HG03103 (cell line): Measurements from ENCODE around the gene AFMID.

ENCODE experiments used
- ATAC-seq: cut with Tn5 transposase; IDR thresholded peaks from one replicate; pipeline ENCODE4 v1.9.1; 2021; ENCODE audit warnings: low read depth; ENCODE audit not compliant: unreplicated experiment

The AFMID gene

DNA sequence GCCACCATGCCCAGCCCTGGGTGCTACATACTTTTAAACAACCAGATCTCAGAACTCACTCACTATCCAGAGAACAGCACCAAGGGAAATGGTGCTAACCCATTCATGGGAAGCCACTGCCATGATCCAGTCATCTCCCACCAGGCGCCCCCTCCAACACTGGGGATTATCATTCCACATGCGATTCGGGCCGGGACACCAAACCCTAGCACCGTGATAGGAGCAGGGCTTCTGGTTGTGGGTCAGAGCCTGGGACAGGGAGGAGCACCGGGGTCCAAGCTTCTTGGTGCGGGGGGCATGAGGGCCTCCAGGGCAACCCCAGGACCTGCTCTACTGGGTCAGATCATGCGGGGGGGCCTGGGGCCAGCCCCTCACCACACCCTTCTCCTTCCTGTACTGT is 48.7 kb downstream of the AFMID start:
- no peak for ATAC-seq

DNA sequence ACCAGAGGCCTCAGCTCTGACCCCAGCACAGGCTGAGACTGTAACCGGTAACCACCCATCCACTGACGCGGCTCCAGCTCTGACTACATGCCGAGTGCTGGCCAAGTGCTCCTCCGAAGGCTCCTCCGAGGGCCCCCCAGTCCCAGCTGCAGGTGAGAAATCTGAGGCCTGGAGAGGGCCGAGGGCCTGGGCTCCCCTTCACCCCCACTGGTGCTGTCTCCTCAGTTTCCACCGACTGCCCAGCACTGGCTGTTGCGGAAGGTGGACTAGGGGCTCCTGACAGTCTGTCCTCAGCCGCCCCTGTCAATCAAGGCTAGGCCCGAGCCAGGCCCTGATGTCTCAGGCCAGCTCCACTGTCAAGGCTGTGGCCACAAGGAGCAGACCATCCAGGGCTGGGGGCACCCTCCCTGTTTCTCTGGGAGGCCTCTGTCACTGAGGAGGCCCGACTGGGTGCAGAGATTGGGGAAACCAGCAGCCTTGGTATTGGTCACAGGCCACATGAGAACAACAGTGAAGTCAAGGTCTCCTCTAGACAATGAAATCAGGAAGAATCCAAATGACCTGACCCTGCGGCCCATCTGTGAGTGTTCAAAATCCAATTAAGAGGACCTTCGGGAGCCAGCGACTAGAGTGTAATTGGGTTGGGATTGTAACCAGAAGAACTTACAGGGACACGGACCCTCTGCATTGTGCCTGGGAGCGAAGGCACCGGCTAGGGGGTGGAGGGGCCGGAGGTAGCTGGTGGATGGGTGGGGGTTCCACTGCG is 49.4 kb downstream of the AFMID start:
- no peak for ATAC-seq

DNA sequence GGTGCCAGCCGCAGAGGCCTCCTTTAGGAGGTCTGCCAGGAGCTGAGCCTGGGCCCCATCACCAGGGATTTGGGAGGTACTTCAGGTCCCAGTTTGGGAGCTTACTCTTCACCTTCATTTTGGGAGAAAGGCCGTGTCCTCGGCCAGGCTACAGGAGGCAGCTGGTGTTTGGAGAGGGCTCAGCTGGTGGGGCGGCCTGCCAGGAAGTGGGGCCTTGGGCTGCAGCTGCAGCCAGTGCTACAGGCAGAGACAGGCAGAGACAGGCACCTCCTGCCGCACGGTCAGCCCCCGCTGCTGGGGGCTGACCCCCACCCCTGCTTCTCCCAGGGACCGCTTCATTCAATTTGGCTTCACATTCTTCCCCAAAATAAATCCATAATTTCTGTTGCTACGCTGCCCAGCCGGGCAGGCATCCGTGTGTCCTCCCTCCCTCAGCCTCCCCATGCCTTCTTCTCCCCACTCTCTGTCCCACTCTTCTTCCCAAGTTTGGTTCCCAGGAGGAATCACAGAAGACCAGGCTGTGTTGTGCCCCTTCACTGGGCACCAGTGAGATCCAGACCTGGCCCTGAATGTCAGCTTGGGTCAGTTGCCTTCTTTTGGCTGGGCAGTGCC is 50.3 kb downstream of the AFMID start:
- ATAC-seq: no peak

DNA sequence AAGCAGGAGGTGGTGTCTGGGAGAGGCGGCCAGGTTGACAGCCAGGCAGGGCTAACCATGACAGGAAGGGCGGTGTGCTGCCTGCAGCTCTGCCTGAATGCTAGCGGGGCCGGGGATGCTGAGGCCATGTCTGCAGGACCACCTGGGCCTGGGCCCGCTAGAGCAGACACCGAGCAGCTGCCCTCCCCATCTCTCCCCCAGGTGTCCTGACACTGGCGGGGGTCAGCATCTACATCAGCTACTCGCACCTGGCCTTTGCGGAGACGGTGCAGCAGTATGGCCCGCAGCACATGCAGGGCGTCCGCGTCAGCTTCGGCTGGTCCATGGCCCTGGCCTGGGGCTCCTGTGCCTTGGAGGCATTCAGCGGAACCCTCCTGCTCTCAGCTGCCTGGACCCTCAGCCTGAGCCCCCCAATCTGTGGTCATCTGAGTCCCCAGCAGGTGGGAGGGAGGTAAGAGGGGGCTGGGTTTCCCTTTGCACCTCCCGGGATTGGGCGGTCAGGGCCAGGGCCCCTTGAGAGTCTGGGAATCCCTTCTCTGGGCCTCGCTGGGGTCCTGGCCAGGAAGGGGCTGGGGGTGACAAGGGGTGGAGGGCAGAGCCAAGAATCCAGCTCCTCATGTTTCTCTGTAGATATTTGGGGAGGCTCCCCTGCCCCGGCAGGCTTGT is 51.8 kb downstream of the AFMID start:
- ATAC-seq: no peak

DNA sequence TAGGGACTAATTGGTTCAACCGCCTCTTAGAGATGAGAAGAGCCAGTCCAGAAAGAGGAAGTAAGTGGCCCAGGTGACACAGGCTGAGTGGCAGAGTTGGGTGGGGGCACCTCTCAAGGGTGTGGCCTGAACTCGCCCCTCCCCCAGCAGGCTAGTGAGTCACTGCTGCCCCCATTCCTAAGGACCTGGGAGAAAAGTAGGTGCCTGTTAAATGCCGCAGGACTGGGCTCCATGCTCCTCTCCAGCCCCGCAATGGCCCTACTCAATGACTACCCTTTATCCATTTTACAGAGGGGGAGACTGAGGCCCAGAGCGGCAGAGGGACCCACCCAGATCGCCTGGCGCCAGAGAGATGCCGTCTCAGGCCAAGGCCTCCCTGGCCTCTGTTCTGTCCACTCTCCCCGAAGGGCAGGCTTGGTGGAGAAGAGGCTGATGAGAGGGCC is 52.3 kb downstream of the AFMID start:
- ATAC-seq: no peak

DNA sequence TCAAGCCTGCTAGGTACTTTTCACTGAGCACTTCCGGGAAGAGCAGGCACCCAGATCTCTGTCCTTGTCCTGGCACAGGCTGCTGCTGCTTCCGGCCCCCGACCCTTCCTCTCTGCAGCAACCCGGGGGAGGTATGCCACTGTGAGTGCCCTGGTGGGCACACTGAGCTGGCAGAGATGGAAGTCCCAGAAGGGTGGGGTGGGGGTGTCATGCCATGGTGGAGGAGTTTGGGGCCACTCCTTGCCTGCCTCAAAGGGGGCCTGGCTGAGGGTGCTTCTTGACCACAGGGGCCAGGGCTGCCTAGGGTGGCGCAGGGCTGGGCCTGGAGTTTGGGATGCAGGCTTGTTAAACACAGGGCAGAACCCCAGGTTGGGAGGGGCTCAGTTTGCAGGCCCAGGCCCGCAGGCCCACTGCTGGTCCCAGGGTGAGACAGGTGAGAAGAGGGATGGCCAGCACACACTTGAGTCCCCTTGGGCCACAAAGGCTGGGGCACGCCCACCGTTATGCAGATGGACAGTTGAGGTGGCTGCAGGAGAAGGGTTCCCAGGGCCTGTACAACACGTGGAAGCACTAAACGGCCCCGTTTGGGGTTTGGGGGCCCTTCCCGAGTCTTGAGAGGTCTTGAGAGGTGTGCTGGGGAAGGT is 53.0 kb downstream of the AFMID start:
- ATAC-seq: no peak

DNA sequence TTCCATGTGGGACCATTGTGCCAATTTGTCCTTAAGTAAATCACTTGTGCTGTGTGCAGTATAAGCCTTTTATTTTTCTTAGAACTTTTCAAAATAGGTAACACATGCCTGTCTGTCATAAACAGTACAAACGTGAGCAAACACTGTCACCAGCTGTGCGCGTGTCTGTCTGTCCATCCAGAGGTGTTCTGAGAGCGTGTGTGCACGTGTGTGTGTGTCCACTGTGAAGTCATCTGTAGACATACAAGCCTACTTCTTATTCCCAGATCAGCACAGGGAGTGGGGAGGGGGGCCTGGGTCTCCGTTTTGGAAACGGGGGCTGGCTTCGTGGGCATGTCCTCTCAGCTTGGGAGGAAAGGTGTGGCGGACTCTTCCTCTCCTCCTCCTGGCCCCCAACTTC is 53.7 kb downstream of the AFMID start:
- ATAC-seq: no peak

DNA sequence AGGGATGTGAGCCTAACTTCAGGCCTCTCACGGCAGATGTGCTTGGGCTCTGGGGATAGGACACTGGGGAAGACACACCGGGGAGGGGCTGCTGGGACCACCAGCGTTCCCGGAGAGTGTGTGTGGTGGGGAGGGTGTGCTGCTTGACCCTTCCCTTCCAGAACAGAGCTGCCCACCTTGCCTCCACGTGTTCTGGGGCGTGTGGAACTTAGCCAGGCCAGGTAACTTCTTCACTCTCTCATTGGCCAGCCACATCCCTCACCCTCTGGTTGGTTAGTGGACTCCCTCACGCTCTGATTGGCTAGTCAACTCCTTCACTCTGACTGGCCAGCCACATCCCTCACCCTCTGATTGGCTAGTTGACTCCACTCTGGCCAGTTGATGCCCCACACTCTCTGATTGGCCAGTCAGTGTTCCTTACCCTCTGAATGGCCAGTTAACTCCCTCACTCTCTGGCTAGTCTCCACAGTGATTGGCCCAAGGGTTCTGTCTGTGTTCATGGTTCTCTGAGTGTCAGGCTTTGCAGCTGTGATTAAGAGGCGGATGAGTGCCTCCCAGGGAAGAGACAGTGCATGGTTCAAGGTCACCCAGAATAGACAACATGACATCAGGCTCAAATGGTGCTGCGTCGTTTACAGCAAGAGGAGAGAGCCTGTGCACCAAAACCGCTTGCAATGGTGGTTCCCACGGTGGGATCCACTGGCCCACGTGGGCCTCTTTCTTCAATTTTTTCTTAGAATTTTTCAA is 54.3 kb downstream of the AFMID start:
- ATAC-seq: no peak

DNA sequence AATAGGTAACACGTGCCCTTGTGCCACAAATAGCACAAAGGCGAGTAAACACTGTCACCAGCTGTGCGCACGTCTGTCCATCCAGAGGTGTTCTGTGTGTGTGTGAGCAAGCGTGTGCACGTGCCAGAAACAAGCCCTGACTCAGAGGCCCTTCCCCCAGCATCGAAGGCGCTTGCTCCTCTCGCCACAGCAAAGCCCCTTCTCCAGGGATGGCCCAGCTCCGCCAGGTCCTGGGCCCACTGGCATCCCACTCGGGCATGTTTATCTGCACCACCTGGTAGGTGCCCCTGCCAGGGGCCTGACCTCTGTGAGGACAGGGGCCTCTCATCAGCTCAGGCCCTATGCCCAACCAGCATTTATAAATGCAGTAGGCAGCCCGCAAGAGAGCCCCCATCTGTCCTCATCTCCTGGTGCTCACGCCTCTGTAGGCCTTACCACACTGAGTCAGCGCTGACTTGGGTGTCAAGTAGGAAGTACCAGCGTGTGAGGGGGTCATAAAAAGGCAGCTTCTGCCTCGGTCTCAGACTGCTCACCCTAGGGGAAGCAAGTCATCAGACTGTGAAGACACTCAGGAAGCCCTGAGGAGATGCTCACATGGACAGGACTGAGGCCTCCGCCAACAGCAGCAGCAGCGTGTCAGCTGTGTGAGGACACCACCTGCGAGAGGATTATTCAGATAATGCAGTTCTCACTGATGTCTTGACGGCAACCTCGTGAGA is 55.0 kb downstream of the AFMID start:
- ATAC-seq: no peak

DNA sequence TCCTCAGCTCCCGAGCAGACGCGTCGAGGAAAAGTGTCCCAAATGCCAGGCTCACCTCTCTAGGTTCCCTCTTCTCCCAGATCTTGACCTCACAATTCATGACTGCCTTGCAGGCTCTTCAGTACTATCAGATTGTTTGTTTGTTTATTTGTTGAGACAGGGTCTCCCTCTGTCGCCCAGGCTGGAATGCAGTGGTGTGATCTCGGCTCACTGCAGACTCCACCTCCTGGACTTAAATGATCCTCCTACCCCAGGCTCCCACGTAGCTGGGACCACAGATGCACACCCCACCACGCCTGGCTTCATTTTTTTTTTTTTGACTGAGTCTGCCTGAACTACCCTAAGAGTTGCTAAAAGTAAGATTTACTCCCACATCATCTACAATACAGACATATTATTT is 60.1 kb downstream of the AFMID start:
- no peak for ATAC-seq

DNA sequence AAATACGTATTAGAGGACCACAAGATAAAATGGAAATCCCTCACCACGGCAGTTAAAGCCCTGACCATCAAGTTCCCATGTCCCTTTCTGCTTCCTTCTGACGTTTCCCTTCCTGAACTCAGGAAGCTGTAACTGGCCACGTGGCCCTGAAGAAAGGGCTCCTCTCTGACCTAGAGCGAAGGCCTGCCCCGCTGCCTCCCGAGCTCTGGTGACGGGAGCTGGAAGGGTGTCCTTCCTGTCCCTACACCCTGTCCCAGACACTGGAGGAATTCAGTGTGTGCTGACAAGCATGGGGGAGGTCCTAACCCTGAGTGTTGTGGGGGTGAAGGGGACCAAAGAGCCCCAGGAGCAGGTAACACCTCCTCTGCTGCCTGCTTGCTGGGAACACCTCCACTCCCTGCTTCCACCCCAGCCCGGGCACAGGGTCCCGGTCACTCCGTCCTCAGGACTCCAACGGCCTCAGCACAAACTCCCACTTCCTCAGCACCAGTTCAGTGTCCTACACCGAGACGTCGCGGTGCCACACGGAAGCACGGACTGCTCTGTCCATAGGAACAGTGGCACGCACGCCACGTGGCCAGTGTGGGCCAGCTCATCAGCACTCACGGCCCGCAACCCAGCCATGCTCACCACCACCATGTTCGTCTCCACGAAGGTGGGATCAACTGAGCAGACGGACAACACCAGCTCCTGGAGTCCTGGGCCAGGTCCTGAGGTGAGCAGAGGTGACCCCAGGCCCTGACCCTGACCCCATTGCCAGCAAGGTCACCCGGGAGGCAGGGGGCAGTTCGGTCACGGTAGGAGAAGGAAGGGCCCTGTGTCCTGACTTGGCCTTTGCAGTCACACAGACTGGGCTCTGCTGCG is 61.1 kb downstream of the AFMID start:
- ATAC-seq: no peak

DNA sequence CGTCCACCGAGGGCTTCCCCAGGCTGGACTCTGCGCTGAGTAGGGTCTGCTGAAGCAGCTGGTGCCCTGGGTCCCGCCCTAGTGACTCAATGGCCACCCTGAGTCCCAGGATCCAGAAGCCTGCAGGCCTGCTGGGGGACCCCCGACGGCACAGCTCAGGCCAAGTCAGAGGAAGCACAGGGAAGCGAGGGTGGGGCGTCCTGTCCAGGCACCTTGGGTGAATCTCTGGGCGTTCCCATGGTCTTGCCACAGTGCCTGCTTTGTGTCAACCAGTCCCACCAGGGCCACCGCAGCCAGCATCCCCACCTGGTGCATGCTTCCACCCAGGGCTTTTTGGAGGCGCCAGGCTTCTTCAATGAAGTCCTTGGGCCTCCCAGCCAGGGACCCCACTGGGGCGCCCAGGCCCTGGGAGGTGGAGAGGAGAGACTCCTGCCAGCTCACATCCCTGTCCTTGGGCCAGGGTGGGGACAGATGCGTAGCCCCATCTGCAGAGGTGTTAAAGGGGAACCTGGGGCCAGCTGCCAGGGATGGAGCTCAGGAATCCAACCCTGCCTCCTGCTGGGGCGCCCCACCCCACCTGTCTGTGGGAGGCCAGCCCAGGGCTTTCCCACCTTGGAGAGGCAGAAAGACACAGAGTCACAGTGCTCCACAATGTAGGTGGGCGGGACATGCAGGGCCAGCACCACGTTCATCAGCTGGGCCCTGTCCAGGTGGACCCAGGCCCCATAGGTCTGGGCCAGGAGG is 62.1 kb downstream of the AFMID start:
- no peak for ATAC-seq

DNA sequence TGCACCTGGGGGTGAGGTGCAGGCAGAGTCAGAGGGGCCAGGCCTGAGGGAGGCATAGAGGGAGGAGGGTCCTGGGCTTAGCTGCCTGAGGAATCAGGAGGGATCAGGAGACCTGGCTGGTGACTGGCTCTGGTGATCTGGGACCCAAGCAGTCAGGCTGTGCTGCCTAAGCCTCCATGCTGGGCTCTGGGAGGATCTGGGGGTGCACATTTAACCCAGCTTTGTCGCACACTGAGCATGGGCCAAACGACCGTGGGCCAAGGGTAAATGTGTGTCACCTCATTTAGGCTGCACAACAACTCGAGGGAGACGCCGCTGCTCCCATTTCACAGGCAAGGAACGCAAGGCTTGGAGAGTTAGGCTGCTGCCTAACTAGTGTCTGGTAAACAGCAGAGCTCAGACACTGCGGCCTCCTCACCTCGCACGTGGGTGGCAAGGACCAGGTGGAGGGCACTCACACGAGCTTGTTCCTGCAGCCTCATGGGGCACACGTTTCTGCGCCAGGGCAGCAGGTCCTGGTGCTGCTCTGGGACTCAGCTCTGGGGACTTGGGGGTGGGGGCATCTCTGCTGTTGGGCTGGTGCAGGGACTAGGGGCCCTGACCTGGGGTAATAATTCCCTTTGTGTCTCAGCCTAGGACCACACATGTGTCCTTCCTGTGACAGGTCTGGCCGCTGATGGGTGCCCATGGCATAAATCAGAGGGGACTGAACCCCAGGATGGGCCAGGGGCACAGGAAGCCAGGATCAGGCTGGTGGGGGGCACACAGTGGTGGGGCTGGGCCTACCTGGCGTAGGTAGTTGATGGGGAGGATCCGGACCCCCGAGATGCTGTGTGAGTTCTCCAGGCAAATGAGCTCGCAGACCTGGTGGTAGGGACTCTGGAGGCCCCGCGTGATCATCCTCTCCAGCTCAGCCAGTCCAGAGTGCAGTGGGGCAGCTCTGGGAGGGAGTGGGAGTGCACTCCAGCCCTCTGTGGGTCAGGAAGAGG is 63.0 kb downstream of the AFMID start:
- ATAC-seq: no peak

DNA sequence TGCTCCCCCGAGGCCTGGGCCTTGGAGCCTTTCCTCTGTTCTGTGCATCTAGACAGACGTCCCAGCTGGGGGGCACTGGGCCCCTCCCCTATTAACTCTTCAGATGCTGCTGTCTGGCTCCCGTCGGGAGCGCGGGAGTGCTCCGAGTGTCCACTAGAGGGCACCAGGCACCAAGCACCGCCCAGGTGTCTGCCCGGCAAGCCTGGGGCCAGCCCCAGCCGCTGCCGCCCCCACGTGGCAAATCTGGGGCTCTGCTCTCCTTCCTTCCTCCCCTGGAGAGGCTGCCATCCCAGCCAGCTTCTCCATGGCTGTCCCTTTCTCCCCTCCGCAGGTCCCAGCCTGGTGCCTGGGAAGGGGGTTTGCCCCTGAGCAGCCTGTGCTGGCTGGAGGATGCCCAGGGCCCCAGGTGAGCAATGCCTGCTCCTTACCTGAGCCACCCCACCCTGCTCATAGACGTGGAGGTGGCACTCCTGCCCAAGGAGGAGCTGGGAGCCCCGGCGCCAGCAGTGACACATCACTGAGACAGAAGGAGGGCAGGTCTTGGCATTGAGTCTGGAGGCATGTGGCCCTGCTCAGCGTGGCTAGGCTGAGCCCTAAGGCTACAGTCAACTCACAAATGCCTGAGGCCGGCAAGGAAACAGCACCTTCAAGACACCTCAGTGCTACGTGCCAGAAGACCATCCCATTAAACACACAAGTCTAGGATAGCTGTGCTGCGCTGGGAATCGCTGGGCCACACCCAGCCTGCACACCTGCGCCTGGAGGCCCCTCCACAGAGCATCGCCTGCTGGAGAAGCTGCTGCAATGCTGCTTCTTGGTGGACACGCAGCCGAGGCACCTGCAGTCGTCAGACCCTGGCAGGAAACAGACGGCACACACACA is 64.0 kb downstream of the AFMID start:
- ATAC-seq: no peak

DNA sequence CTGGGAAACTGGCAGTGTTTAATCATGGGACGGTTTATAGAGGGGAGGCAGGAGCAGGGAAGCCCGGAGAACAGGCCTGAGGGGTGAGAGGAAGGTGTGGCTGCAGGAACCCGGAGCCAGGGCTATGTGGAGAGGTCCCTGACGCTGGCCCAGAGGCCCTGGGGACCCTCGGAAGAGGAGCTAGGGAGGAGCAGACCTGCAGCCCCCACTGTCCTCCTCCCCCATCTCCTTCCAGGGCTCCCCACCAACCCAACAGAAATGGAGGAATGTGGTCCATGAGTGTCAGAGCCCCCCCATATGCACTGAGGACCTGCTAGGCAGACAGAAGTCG is 64.6 kb downstream of the AFMID start:
- ATAC-seq: no peak

DNA sequence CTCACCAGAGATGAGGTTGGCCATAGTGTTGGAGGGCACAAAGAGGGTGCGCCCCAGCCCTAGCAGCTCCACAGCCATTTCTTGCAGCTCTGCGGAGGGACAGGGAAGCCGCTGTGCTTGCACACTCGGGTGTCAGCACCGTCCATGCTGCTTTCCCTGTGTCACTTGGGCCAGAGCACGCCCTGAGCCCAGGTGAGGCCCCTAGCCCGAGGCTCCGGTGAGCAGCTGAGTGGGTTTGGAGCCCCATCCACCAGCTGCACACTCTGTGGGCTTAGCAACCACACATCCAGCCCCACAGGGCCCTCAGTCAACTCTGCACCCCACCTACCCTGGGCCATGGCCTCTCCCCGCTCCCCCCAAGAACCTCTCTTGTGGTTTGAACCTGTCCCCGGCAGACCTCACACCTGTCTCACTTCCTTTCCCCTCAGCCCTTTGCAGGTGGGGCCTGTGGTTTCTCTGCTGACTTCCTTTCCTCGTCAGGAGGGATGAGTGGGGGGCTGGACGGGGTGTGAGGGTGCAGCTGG is 65.0 kb downstream of the AFMID start:
- no peak for ATAC-seq
